ENCODE results near the gene GNG12. TPM values are rescaled to one million over a fixed set of nuclear protein-coding genes. Genes with fewer than 3 reads are reported as not detected.

Gene GNG12
- total RNA-seq, 1 experiment from 2014 or later = 102 TPM

GRCh38 chr1:67817319-67817718 is 15.9 kb downstream of the GNG12 start:
- DNase-seq = no peak
- ChIA-PET CTCF (interaction anchor here (1.3 kb wide), 1 partner anchor 51 kb away, joined by 5 read pairs; no protein-coding TSS in a partner anchor), POLR2A (ENCODE audit: unreplicated experiment) (interaction anchor here (0.7 kb wide), 1 partner anchor 1094 kb away, joined by 21 read pairs; no protein-coding TSS in a partner anchor)

GRCh38 chr1:67816506-67816905 is 16.8 kb downstream of the GNG12 start:
- Histone ChIP-seq H3K4me2 (no peak overlapping the region), H4K20me1 (ENCODE audit: insufficient read depth) (no peaks in the 10 kb centered on the region; the same call in 1 of the 2 replicates), H3K9me3 (ENCODE audit: insufficient read depth, low read depth) (no peaks in the 10 kb centered on the region), H3K36me3 (ENCODE audit: low read depth) (no peaks in the 10 kb centered on the region), H3K9me2 (ENCODE audit: insufficient read depth) (no peaks in the 10 kb centered on the region), H3K27me3 (ENCODE audit: insufficient read depth, low read depth) (no peaks in the 10 kb centered on the region), H3K27ac (no peak overlapping the region), H2AFZ (no peak overlapping the region), H3F3A (ENCODE audit: insufficient read depth, low read depth) (no peaks in the 10 kb centered on the region; the same call in 1 of the 2 replicates), H3K4me3 (no peak overlapping the region), H3K79me2 (ENCODE audit: low read depth) (peaks cover 45% of the 10 kb centered on the region), H3K4me1 (replicated peaks; ENCODE audit: insufficient read depth) (peaks cover 28% of the 10 kb centered on the region)
- no peak for TF ChIP-seq EZH2 (IDR thresholded peaks at IDR 0.05; ENCODE audit: low read depth)
- TF ChIP-seq CTCF (conservative IDR thresholded peaks at IDR 0.05) = no peak
- ChIA-PET POLR2A (ENCODE audit: unreplicated experiment) (no interaction called here), CTCF (interaction anchor here (1.3 kb wide), 1 partner anchor 50 kb away, joined by 5 read pairs; no protein-coding TSS in a partner anchor)
- no peak for DNase-seq
- BruUV-seq (replicated peaks) = no TSS peak
- intact Hi-C loops (cut with micrococcal nuclease; ENCODE audit: unreplicated experiment) = no loop called here

More at GRCh38 chr1:67817319-67817718, 15.9 kb downstream of the GNG12 start:
- intact Hi-C loops (cut with micrococcal nuclease; ENCODE audit: unreplicated experiment) = no loop called here
- H3K9me2 ChIP-seq (ENCODE audit: insufficient read depth) = no peaks in the 10 kb centered on the region
- no peaks in the 10 kb centered on the region; the same call in 1 of the 2 replicates for H3F3A ChIP-seq (ENCODE audit: insufficient read depth, low read depth)
- no peaks in the 10 kb centered on the region for H3K36me3 ChIP-seq (ENCODE audit: low read depth)
- no peaks in the 10 kb centered on the region; the same call in 1 of the 2 replicates for H4K20me1 ChIP-seq (ENCODE audit: insufficient read depth)
- peaks cover 28% of the 10 kb centered on the region for H3K4me1 ChIP-seq (replicated peaks; ENCODE audit: insufficient read depth)
- H2AFZ ChIP-seq = no peak overlapping the region
- no peaks in the 10 kb centered on the region for H3K27me3 ChIP-seq (ENCODE audit: insufficient read depth, low read depth)
- H3K9me3 ChIP-seq (ENCODE audit: insufficient read depth, low read depth) = no peaks in the 10 kb centered on the region
- H3K4me2 ChIP-seq = no peak overlapping the region; the same call in 1 of the 2 replicates
- TF ChIP-seq EZH2 (IDR thresholded peaks at IDR 0.05; ENCODE audit: low read depth) (no peak), CTCF (conservative IDR thresholded peaks at IDR 0.05) (no peak)
- H3K79me2 ChIP-seq (ENCODE audit: low read depth) = peaks cover 37% of the 10 kb centered on the region
- no TSS peak for BruUV-seq (replicated peaks)
- no peak overlapping the region for H3K4me3 ChIP-seq
- no peak overlapping the region for H3K27ac ChIP-seq

- POLR2A ChIA-PET (ENCODE audit: unreplicated experiment) = no interaction called here
- no peaks in the 10 kb centered on the region; the same call in 1 of the 2 replicates for H3F3A ChIP-seq (ENCODE audit: insufficient read depth, low read depth)
- intact Hi-C loops (cut with micrococcal nuclease; ENCODE audit: unreplicated experiment) = no loop called here
- DNase-seq = no peak
- TF ChIP-seq EZH2 (IDR thresholded peaks at IDR 0.05; ENCODE audit: low read depth) = no peak
- TF ChIP-seq CTCF (conservative IDR thresholded peaks at IDR 0.05) = no peak
- no peak overlapping the region for H3K4me3 ChIP-seq
- peaks cover 49% of the 10 kb centered on the region for H3K79me2 ChIP-seq (ENCODE audit: low read depth)
- no peaks in the 10 kb centered on the region for H3K36me3 ChIP-seq (ENCODE audit: low read depth)
- no peaks in the 10 kb centered on the region; the same call in 1 of the 2 replicates for H4K20me1 ChIP-seq (ENCODE audit: insufficient read depth)
- H3K4me1 ChIP-seq (replicated peaks; ENCODE audit: insufficient read depth) = peaks cover 28% of the 10 kb centered on the region
- H3K9me2 ChIP-seq (ENCODE audit: insufficient read depth) = no peaks in the 10 kb centered on the region
- H2AFZ ChIP-seq = no peak overlapping the region
- H3K4me2 ChIP-seq = no peak overlapping the region
- H3K27me3 ChIP-seq (ENCODE audit: insufficient read depth, low read depth) = no peaks in the 10 kb centered on the region
- CTCF ChIA-PET = no interaction called here
- no peaks in the 10 kb centered on the region for H3K9me3 ChIP-seq (ENCODE audit: insufficient read depth, low read depth)
- BruUV-seq (replicated peaks) = no TSS peak
- H3K27ac ChIP-seq = no peak overlapping the region
Measured at GRCh38 chr1:67816095-67816475, 17.2 kb downstream of the GNG12 start.

Measured in PC-9 (cell line).